NCI-H2227 (cell line): ENCODE measurements around the gene KIF27.
"Not testable (repeated sequence)": the region's sequence is repeated elsewhere in the genome, so short reads cannot be mapped to it uniquely, and the experiment has no call there.

Experiments used
- DNase-seq: peaks from one replicate; lab custom pipeline; 2025; ENCODE audit not compliant: unreplicated experiment; lab: John Stamatoyannopoulos, UW

KIF27 gene

DNA sequence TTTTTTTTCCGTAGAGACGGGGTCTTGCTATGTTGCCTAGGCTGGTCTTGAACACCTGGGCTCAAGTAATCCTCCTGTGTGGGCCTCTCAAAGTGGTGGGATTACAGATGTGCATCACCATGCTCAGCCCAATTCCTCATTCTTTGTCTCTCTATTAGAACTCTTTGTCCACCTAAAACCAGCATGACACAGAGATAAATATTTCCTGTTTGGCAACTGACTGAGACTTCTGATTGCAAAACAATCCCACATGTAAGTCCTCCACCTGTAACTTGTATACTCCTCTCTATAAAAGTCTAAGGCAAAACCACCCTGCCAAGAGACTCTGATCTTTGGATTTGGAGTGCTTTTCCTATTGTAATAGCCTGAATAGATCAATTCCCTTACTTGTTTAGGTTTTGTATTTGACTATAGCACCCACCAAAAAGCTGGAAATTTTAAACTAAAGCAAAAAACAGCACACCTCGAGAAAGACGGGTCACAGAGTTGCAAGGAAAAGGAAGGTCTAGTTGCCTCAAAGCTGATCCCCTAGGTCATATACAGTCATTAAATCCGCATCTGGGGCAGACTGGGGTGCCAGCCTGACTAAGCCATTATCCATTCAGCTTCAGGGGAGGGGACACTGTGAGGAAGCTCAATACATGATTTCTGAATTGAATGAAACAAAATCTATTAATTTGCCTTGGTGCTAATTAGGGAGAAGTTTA is 13.5 kb upstream of the KIF27 start:
- DNase-seq, result no peak

DNA sequence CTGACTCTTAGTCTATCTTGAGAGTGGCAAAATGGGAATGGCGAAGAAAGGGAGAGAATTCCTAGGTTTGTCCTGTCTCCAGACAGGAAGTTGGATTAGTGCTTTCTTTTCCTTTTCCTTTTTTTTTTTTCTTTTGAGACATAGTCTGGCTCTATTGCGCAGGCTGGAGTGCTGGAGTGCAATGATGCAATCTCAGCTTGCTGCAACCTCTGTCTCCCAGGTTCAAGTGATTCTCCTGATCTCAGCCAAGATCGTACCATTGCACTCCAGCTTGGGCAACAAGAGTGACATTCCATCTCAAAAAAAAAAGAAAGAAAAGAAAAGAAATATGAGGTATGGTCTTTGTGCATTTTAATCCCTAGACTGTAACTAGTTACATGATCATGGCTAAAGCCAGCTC is 12.6 kb upstream of the KIF27 start:
- DNase-seq, result no peak

DNA sequence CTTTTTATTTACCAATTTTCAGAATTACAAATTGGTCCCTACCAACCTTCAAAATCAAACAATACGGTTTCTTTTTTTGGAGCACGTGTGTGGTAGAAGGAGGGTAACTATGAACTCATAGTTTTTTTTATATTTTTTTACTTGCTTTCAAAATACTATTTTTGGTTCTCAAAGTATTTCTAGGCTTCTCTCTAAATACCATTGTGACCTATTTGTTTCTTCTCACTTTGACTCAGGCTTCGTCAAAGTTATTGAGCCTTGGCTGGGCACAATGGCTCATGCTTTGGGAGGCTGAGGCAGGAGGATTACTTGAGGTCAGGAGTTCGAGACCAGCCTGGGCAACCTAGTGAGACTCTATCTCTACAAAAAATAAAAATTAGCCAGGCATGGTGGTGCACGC is 11.6 kb upstream of the KIF27 start:
- no peak for DNase-seq

DNA sequence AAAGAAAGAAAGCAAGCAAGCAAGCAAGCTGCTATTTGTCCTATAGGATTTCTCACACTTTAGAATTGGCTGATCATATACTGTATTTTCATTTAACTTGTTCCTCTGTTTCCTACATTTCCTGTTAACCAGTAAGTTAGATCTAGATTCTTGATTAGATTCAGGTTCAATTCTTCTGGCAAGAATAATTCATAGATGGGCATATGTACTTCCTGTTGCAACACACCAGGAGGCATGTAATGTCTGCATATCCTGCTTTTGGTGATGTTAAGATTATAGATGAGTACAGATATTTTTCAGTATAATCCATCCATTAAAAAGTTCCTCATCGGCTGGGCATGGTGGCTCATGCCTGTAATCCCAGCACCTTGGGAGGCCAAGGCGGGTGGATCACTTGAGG is 10.8 kb upstream of the KIF27 start:
- no peak for DNase-seq

DNA sequence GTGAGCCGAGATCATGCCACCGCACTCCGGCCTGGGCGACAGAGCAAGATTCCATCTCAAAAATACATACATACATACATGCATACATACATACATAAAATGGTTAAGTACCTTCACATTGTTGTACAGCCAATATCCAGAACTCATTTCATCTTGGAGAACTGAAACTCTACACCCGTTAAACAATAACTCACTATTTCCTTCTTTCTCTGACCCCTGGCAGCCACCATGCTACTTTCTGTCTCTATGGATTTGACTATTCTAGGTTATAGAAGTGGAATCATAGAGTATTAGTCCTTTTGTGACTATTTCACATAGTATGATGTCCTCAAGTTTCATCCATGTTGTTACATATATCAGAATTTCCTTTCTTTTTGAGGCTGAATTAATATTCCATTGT is 9.6 kb upstream of the KIF27 start:
- DNase-seq, result no peak

DNA sequence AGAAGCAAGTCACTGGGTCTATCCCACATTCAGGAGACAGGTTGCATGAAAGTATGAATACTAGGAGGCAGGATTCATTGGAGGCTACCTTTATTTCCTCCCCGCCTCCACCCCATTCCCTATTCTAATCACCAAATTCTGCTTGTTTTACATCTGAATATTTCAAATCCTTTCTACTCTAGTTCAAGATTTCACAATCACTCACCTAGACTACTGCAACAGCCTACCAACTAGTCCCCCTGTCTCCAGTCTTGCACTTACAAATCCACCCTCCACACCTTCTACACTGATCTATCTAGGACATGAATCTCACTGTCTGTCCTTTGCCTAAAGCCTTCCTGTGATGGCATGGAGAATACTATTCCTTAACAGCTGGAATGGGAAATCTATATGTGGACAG is 6.4 kb upstream of the KIF27 start:
- DNase-seq, result no peak

DNA sequence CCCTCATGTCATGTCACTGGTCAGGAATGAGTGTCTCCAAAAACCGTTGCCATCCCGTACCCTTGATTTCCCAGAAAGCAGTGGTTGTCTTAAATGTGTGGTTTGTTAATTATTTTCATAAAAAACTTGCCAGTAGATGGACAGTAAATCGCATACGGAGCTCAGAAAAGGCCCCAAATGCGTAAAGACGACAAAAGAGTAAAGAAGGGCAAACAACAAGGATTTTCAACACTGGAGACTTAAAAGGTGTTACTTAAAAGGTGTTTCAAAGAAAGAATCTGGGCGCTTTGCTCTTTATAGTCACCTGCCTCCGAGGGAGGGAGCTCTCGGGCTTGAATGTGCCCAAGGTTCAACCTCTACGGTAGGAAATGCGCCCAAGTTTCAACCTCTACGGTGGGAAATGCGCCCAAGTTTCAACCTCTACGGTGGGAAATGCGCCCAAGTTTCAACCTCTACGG is 734 bp downstream of the KIF27 start:
- DNase-seq, result peak; percentile 77

DNA sequence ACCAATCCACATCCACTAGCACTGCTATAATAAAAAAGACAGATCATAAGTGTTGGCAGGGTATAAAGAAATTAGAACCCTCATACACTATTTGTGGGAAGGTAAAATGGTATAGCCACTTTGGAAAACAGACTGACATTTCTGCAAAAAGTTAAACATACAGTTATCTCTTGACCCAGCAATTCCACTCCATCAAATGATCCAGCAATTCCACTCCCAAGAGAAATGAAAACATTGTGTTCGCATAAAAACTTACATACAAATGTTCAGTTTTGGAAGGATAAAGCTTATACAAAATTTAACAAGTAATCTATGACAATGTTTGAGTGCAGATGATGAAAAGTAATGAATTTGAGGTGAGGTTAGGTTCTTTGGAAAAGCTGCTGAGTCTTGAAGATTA is 2.1 kb downstream of the KIF27 start:
- no peak for DNase-seq

DNA sequence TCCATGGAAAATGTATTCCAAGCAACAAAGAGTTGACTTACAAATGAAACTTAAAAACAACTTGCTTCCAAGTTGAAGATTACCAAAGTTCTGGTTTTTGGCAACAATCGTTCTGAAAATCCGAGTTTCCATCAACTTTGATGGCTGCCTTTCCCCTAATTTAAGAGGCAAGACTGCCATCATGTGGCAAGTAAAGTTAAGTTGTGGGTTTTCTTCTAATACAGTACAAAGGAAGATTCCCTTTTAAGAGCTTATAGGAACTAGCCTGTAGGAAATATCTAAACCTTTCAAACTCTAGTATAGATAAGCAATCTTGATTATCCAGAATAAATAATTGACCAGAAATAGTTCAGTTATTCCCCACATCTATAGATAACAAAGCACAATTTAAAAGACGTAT is 9.0 kb downstream of the KIF27 start:
- DNase-seq, result peak; percentile 13

DNA sequence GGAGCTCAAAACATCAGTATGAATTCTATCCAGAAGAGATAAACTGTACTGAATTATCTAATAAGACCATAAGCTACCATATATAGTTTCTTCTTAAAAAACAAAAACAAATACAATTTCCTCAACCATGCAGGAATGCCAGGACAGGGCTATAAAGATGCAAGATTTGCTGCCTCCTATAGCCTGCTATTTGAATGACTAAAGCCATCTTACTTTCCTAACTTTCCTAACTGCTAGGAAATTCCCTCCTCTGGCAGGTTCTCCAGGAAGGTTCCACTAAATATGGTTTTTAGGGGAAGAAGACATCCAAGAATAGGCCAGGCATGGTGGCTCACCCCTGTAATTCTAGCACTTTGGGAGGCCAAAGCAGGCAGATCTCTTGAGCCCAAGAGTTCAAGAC is 15.1 kb downstream of the KIF27 start:
- no peak for DNase-seq

DNA sequence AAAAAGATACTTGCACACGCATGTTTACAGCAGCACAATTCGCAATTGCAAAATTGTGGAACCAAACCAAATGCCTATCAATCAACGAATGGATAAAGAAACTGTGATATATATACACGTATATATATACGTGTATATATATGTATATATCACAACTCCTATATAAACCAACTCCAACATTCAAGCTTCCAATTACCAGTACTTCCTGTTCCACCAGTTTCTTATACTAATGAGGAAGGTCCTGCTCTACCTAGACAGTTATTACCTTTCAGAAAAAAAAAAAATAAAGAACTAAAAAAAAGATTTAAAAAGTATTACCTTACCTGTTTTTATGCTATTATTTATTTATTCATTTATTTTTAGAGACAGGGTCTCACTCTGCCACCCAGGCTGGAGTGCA is 20.6 kb downstream of the KIF27 start:
- DNase-seq, result not testable (repeated sequence)

DNA sequence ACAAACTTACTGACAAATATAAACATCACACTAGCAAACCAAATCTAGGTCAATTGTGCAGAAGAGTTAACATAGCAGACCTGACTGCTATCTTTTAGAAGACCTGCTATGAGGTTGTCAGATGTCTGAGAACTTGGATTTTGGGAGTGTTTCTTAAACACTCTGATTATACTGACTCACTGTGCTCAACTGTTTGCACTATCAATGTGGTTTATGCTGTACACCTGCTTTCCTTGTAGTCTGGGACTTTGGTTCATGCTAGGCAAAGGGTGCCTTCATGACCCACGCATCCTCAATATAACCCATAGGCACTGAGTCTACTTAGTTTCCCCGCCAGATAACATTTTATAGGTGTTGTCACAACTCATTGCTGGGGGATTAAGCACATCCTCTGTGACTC is 26.9 kb downstream of the KIF27 start:
- not testable (repeated sequence) for DNase-seq

DNA sequence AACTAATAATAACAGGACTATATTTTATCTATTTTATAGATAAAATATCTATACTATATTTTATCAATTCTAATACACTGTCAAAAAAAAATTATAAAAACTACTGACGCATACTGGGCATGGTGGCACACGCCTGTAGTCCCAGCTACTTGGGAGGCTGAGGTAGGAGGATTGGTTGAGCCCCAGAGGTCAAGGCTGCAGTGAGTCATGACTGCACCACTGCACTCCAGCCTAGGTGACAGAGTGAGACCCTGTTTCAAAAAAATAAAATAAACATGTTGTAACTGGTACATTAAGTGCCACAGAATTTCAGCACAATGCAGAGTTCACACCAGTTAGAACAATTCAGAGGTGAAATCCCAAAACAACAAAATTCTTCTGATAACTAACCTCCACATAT is 34.7 kb downstream of the KIF27 start:
- not testable (repeated sequence) for DNase-seq

DNA sequence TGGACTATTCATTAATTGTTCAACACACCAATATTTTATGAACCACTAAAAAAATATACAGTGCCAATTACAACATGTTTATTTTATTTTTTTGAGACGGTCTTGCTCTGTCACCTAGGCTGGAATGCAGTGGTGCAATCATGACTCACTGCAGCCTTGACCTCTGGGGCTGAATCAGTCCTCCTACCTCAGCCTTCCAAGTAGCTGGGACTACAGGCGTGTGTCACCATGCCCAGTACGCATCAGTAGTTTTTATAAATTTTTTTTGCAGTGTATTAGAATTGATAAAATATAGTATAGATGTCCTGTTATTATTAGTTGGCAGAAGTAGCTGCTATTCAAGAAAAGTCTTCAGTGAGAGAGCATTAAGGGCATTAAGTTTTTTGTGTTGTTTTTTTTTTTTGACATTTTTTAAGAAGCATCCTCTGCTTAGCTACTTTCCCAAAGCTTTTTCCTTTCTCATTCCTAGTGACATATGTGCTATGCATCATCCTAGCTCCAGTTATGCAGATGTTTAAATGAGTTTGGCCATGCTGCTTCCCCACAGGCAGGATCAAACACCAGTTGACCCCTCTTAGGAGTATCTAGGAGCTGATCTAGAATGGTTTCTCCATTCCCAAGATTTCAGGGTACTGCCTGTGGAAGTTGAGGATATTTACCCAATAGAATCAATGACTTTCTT is 35.5 kb downstream of the KIF27 start:
- not testable (repeated sequence) for DNase-seq

DNA sequence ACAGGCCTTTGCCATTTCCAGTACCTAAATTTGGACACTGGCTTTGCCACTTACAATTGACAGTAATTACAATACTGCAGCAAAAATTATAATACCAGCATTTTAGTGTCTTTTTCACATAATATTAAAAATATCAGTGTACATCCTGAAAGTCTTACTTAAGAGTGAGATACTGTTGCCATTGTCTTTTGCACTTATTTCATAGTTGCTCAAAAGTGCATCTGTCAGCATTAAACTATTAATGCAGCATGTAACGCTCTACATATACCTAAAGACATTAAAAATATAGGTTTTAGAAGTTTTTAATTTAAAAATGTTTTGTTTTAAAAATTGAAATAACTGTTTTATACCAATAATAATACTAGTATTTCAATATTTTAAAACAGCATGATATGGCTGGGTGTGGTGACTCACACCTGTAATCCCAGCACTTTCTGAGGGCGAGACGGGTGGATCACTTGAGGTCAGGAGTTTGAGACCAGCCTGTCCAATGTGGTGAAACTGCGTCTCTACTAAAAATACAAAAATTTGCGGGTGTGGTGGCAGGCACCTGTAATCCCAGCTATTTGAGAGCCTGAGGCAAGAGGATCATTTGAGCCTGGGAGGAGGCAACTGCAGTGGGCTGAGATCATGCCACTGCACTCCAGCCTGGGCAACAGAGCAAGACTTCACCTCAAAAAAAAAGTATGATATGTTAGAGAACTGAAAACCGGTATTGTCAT is 39.4 kb downstream of the KIF27 start:
- DNase-seq, result not testable (repeated sequence)

DNA sequence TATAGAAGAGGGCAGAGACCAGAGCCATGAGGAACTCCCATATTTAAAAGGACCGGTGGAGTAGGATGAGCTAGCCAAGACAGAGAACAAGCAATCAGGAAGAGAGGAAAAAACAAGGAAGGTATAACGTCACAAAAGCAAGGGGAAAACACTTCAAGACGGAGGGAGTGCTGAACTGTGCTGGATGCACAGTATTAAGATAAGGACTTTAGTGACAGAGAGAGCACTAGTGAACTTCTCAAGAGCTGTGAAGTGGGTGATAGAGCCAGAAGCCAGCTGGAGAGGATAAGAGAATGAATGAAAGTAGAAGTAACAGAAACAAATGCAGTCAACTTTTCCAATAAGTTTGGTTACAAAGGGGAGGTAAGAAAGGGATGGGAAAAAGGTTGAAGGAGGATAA is 45.7 kb downstream of the KIF27 start:
- DNase-seq, result not testable (repeated sequence)

DNA sequence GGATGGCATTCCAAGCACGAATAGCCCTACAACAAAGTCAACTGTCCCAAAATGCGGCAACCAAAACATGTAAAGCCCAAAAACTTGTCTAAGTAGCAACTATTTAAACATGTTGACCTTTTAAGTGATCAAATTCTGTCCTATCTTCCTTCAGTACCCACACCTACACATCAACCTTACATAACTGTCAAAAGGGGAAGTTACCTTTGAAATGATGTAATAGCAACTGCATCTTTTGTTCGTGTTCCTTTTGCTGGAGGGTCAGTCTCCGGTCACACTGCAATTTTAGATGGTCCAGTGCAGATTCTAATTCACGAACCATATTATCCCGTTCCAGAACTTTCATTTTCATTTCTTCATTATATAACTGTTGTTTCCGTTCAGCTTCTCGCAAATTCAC is 71.3 kb downstream of the KIF27 start:
- DNase-seq, result not testable (repeated sequence)

DNA sequence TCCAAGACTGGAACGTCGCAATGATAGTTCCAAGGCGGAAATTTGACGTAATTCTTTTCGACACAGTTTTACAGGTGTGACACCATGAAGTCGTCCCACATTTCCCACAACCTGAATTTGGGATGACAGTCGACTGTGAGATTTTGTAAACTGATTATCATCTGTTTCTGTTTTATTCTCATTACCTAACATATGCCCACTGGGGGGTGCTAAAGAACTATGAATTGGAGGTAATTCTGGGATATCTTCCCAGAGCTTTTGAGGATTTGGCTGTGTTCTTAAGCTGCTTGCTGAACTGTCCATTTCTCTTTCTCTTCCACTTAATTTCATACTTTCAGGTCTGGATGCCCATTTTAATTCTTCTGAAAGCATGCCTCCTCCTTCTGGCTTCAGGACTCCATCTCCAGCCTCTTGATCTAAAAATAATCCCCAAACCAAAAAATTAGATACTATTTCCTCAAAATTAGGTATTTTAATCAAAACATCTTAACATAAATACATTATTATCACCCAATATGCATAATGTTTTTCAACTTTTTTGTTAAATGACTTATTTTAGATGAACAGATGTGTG is 84.1 kb downstream of the KIF27 start:
- DNase-seq, result not testable (repeated sequence)

DNA sequence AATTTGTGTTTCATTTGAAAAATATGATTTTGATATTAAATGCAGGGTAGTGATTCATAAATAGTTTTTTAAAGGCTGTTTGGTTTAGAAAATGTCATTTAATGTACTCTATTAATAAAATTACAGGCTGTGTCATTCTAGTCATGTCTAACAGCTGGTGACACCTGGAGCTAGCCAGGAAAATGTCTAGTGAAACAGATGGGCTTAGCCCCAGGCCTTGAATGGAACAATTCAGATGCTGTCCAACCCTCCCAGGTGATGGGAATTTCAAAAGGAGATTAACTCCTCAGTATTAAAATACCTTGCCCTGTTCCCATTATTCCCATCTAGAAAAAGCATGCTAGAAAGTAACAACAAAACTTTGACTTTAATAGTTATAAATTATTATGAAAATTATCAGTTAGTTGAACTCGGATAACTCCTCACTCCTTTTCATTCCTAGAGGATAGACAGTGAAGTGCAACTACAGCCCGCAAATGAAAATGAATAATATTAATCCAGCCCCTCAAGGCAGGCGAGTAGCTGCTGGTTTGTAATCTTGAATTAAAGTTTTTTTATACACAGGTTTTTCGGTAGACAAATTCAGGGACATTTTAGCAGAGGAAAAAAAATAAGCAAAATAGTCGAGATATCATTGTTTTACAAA is 90.7 kb downstream of the KIF27 start:
- peak; percentile 0 for DNase-seq

DNA sequence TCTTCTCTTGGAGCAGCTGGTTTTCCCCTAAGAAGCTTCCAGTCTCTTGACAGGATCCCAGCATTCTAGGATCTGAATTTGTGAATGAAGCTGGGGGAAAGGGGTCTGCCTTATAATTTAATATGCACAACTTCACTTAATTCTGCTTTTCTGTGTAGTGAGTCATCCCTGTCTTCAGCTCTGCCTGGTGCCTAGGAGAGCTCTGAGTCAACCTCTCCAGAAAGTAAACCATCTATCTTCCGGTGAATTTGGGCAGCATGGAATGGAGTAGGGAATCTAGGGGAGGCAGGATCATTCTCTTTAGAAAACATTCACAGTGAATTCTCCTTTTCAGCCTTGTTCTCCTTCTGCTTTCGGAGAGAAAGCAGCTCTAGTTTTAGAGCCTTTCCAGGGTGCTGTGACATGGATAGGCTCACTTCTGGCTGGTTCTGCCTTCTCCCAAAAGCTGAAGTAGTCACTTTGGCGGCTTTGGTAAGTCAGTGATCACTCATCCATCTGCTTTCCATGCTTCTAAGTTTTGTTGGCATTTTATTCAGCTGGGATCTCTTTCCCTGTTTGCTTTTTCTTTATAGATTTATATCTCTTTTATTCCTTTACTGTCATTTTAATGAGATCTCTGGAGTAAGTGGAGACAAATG is 96.1 kb downstream of the KIF27 start:
- not testable (repeated sequence) for DNase-seq
